ELF-1 (cell line): ENCODE measurements around the gene NRN1.
"Not testable (repeated sequence)": the region's sequence is repeated elsewhere in the genome, so short reads cannot be mapped to it uniquely, and the experiment has no call there.

Experiments used
- DNase-seq: peaks from one replicate; pipeline ENCODE4 v3.0.0-alpha.2; 2016; ENCODE audit warnings: low read depth, low spot score

Gene NRN1

GRCh38 chr6:5981126-5982026 is 25.3 kb downstream of the NRN1 start:
- DNase-seq: no peak

- DNase-seq: no peak
These were observed 26.9 kb downstream of the NRN1 start for GRCh38 chr6:5979650-5980420.

- DNase-seq: no peak
These were observed 29.9 kb downstream of the NRN1 start for GRCh38 chr6:5976811-5977210.

GRCh38 chr6:5968817-5969734 is 37.6 kb downstream of the NRN1 start:
- no peak for DNase-seq

- DNase-seq: not testable (repeated sequence)
These were observed 38.7 kb downstream of the NRN1 start for GRCh38 chr6:5968036-5968435.

- DNase-seq: no peak
These were observed 39.1 kb downstream of the NRN1 start for GRCh38 chr6:5967594-5967993.

GRCh38 chr6:5962794-5963193 is 43.9 kb downstream of the NRN1 start:
- DNase-seq: no peak

- no peak for DNase-seq
These were observed 44.9 kb downstream of the NRN1 start for GRCh38 chr6:5961836-5962235.

GRCh38 chr6:5960456-5960855 is 46.3 kb downstream of the NRN1 start:
- DNase-seq: no peak

- DNase-seq: no peak
These were observed 47.8 kb downstream of the NRN1 start for GRCh38 chr6:5958921-5959320.

GRCh38 chr6:5956939-5957338 is 49.8 kb downstream of the NRN1 start:
- peak; percentile 81 for DNase-seq

- DNase-seq: peak; percentile 67
These were observed 56.4 kb downstream of the NRN1 start for GRCh38 chr6:5950361-5950785.
